Activated CD8-positive, alpha-beta memory T cell treated with anti-CD3 and anti-CD28 coated beads for 48 hours (primary cell): ENCODE data around the gene AQP12B.
"Not testable (repeated sequence)": the region's sequence is repeated elsewhere in the genome, so short reads cannot be mapped to it uniquely, and the experiment has no call there.

Source experiments
- DNase-seq, 3 experiments: peaks; one replicate each; pipeline ENCODE4 v3.0.0-alpha.2; 2020; ENCODE audit warnings: low read depth in 2 of 3, low spot score in 2 of 3

The AQP12B gene

DNA sequence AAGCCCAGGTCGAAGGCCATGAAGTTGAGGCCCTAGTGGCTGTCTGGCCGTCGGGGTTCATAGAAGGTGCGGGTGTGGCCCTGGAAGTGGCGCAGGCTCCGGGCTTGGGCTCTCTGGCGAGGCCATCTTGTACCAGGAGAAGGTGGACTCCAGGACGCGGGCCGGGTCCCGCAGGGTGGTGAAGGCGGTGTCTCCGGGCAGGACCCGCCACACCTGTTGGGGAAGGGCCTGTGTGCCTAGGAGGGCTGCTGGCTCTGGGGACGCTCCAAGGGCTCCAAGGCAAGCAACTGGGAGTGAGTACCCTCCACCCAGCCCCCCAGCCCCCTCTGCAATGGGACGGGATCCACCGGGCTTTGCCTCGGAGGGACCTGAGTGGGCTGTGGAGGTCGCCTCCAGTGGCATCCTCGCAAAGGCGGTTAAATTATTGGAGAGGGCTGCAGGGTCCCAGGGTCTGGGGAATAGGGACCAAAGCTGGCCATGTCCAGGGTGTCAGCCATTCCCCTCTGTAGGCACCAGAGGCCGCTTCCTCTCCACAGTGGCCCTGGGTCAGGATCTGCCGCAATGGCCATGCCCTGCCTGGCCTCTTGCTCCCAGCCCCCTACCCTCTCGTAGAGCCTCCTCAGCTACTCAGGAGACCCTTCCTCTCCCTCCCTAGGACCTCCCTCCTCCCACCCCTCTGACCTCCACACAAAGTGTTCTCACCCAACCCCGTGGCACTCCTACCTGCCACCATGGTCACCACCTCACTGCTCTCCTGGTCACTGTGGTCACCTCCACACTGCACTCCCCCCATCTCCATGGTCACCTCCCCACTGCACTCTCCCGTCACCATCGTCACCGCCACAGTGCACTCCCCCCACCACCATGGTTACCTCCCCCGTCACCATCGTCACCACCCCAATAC is 19.3 kb upstream of the AQP12B start:
- no peak for DNase-seq

DNA sequence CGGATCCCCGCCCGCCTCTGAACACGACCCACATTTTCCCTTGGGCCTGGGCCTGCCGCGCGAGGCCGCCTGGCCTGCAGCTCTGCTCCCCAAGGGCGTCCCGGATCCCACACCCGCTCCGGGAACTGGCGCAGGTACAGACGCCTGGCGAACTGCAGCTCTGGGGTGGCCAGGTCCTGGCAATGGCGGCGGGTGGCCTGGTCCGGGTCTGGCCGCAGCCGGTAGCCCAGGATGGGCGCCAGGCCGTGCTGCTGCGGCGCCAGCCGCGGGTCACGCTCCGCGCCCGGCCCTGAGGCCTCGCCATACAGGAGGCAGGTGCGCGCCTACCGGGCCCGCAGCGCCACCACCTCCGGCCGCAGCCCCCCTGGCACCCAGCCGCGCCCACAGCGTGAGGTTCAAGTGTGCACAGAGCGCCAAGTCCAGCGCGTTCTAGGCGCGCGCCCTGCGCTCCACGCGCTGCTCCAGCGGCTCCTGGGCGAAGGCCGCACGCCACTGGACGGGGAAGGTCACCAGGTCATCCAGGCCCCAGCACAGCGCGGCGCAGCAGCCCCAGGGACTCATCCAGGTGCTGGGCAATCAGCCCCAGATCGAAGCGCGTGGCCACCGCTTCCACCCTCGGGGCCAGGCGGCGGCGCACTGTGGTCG is 18.5 kb upstream of the AQP12B start:
- no peak for DNase-seq

DNA sequence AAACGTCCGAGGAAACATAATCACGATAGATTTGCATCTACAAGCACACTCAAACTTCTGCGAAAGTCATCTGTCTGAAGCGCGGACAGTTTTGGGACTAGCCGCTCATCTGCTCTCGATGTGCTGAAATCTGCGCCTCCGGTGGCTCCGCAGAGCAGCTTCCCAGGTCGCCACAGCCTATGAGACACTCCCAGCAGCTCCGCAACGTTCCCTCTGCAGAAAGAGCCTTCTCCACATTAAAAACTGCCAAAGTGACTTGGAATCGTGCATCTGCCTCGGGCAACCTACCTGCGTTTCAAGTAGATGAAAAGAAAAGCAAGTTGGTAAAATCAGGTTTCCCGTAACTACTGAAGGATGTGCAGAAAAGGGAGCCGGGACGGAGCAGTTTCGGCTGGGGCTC is 17.9 kb upstream of the AQP12B start:
- DNase-seq = not testable (repeated sequence)

DNA sequence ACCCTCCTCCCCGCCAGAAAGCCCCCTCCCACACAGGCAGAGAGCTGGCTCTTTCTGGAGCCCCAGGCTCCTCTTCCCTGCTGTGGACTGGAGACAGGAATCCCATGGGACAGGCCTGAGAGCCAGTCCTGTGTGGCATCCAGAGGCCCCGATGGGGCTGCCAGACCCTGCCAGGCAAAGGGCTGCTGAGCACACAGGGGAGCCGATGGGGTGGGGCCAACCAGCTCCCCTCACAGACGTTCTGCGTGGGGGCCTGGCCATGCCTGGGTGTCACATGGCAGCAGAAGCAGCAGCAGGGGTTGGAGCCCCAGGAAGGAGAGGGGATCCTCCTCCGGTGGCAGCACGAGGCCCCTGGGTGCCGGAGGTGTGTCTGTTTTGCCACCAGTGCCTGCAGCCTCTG is 17.1 kb upstream of the AQP12B start:
- DNase-seq = not testable (repeated sequence)

DNA sequence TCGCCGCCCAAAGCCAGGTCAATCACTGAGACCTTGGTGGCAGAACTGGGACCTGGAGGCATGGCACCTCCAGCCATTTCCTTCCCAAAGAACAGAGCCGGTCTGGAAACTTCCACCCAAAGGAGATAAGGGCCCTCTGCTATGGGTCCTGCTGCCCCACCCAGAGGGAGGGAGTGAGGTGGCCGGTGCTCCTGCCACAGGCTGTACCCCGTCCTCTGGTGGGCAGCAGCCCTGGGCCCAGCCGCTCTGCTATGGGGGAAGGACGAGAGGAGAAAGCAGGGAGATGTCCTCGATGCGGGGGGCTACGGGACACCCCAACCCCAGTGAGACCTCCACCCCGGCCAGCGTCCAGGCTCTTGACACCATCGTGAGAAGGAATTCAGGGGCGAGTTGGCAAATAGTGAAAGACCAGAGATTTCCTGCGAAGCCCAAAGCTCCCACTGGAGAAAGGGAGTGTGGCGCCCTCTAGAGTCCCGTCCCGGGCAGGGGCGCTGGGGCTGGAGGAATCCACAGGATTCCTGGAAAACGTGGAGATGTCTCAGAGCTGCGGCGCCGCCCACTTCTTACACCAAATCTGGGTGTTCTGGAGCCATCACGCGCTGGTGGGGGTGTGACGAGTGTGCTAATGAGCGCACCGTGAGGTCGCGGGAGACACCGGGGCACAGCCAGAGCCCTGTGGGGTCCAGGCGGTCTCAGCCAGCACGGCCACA is 16.3 kb upstream of the AQP12B start:
- not testable (repeated sequence) for DNase-seq

DNA sequence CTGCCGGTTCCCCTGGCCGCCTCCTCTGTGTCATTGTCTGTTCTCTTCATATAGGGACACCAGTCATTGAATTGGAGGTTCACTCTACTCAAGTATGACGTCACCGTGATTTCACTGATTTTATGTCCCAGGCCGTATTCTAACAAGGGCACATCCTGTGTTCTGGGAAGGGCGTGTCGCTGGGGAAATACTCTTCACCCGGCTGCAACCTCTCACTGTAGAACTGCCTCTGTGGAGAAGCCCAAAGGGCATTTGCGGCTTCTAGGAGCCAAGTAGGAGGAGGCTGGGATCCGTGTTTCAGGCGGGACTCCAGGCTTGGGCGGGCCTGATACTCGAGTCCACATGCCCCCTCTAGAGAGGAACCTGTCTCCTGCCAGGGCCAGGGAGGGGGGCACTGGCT is 13.8 kb upstream of the AQP12B start:
- DNase-seq = not testable (repeated sequence)

DNA sequence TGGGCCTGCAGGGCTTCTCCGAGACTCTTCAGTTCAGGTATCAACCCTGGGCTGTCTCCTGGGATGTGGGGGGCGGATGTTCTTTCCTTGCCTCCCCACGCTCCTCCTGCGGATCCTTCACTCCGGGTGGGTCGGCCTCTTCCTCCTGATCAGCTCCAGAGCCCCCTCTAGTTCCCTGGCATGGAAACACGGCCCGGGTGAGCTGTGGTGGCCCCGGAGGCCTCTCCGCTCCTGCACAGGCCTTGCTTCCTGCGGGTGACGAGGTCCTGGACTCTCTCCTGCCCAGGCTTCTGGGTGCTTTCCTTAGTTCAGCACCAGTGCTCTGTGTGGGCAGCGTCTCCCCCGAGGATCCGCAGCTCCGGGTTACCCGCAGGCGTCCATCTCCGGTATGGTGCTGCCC is 12.9 kb upstream of the AQP12B start:
- not testable (repeated sequence) for DNase-seq

DNA sequence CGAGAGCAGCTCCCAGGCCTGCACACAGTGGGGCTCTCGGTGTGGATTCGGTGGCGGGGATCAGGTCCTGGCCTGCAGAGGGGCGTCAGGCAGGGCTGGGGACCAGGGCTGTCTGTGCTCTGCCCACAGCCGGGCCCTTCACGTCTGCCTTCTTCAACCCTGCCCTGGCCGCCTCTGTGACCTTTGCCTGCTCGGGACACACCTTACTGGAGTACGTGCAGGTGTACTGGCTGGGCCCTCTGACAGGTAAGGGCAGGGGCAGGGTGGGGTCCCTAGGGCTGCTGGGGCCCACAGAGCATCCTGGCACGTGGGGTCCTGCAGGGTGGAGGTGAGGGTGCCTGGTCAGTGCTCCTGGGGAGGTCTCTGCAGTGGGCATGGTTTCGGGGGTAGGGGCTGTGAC is 11.6 kb upstream of the AQP12B start:
- not testable (repeated sequence) for DNase-seq

DNA sequence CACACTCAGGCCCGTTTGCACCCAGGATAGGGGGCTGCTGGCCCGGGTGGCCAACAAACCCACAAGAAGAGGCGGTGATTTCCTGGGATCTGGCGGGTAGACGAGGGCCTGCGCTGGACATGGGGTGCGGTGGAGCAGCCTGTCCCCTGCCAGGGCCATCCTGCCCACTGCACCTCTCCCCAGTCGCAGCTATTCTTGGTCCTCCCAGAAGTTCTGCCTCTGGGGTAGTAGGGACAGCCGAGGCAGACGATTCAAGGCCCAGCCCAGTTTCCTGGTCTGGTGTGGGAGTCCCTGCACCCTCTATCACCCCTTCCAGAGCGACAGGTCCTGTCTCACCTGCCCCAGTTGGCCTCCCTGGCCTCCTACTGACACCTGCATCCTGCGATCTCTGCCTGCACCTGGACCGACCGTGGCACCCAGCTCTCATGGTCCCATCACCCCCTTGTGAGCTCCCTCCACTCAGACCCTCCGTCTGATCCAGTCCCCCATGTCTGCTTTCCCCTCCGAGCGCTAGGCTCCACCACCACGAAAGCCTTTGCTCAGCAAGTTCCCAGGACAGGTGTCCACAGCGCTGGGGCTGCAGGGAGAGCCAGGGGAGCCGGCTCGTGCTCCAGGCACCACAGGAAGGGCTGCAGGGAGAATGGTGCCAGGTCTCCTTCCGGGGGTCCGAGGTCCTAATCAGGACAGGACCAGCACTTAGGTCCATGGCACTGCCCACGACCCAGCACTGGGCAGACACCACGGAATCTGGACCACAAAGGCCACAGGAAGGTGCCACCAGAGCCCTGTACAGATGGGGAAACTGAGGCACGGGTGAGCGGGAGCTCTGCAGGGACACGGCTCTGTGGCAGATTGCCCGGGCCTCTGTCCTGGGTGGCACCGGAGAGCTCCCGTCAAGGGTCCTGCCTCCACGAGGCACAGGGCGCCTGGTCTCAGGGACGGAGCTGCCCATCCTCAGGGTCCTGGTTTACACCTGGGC is 10.2 kb upstream of the AQP12B start:
- not testable (repeated sequence) for DNase-seq

DNA sequence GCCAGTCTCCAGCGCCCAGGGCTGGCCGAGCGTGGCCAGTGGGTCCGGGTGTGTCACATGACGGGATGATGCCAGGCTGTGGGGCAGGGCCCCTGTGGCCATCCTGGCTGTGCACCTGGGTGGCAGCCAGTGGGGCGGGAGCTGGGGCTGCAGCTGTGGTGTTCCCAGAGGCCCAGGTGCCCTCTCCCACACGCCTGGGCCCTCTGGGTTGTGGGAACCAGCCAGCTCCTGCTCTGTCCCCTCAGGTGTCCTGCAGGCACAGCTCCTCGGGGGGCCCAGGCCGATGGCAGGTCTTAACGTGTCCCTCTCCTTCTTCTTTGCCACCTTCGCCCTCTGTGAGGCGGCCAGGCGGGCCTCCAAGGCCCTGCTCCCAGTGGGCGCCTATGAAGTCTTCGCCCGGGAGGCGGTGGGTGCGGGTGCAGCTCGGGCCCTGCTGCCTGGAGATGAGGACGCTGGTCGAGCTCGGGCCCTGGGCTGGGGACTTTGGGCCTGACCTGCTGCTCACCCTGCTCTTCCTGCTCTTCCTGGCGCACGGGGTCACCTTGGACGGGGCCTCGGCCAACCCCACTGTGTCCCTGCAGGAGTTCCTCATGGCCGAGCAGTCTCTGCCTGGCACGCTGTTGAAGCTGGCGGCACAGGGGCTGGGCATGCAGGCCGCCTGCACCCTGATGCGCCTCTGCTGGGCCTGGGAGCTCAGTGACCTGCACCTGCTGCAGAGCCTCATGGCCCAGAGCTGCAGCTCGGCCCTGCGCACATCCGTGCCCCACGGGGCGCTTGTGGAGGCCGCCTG is 9.1 kb upstream of the AQP12B start, which contains the start of gene AQP12A:
Gene AQP12A, plus strand, starts transcription at position 236 of the 790 bp plus-strand sequence. Its CDS starts 48 bp downstream, at position 284.
- DNase-seq = not testable (repeated sequence)

DNA sequence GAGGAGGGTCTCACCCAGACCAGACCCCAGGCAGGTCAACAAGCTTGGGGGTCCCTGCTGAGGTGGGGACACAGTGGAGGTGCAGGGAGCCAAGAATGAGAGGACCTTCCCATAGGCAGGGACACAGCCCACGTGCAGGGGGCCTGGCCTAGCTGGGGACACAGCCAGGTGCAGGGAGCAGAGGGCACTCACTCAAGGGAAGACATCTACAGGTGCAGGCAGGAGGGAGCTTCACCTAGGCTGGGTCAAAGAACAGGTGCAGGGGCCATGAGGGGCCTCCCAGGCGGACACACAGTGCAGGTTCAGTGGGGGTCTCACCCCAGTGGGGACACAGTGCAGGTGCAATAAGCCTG is 8.4 kb upstream of the AQP12B start:
- not testable (repeated sequence) for DNase-seq

DNA sequence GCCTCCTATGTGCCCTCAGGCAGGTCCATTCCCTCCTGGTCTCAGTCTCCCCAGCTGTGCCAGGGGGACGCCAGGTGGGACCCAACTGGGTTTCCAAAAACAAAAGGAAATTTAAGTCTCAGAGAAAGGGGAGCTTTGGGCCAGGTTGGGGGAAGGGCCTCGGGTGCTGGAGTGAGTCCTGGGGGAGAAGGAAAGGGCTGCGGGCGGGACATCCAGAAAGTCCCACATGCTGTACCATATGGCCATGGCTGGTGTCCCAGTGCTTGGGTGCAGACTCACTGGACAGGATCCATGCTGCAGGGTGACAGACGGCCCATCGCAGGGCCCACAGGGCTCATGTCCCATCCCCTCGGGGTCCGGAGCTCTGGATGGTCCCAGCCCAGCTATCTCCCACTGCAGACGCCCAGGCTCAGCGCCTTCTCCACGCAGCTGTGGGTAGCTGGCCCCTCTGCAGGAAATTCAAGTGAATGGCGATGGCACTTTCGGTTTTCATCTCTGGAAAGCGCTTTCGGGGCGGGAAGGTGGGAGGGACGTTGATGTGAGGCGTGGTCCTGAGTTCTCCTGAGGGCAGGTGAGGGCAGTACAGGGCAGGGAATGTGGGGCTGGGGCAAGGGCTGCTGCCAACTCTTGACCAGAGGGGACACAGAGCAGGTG is 7.9 kb upstream of the AQP12B start:
- DNase-seq = not testable (repeated sequence)

DNA sequence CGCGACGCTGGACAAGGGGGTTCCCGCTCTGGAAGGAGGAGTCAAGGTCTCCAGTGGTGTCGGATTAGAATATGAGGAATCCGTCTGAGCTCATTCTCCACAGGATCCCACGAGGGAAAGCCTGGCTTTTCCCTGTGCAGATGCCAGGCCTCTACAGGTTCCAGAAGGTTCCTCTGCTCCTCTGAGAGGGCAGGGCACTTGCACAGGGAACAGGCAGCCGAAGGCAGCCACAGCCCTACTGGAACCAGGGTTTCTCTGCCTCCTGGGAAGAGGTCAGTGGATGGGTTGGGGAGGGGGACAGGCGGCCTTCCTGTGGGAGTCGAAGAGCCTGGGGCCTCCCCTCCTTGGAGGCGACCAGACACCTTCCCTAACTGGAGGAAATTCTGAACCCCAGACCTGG is 7.3 kb upstream of the AQP12B start:
- no peak for DNase-seq

DNA sequence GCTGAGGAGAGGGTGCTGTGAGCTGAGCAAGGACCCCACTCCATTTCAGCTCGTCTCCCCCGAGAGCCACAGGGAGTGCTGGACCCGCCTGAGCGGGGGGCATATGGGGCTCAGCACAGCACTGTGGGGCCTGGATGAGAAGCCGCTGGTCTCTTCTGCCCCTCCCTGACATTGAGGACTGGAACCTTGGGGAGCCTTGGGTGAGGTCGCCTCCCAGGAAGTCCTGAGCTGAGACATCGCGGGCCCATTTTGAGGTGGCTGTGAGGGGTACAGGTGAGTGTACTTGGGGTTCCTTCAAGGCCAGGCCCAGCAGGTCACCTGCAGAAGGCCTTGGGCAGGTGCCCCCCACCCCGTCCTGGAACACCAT is 5.9 kb upstream of the AQP12B start:
- DNase-seq = no peak

DNA sequence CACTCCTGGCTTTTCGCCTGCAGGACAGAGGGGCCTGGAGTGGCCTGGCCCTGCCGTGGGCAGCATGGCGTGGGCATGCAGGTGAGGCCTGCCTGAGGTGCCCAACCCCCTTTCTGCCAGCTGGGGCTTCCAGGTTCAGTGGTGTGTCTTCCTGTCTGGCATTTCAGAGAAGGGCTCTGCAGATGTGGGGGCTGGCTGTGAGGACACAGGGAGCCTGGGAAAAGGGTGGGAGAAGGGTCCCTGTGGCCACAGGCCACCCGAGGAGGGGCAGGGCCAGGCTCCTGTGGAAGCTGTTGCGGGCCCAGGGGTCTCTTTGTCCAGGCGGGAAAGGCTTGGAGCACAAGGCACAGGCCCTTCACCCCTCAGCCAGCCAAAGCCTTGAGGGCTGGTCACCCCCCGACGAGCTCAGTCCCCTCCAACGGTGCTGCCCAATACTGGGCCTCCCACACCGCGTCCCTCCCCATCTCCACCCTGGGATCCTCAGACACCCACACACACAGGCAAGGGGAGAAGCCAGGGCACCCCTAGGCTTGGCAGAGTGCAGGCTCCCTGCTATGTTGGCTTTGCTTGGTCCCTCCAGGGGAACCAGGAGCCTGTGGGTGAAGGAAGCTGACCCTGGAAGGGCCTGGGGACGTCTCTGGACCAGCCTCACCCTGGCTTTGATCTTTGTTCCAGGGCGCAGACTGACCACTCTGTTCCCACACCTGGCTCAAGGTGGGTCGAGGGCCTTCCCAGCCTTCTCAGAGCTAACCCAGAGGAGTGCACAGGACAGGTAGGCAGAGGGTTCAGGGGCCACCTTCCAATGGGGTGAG is 5.3 kb upstream of the AQP12B start:
- no peak for DNase-seq

DNA sequence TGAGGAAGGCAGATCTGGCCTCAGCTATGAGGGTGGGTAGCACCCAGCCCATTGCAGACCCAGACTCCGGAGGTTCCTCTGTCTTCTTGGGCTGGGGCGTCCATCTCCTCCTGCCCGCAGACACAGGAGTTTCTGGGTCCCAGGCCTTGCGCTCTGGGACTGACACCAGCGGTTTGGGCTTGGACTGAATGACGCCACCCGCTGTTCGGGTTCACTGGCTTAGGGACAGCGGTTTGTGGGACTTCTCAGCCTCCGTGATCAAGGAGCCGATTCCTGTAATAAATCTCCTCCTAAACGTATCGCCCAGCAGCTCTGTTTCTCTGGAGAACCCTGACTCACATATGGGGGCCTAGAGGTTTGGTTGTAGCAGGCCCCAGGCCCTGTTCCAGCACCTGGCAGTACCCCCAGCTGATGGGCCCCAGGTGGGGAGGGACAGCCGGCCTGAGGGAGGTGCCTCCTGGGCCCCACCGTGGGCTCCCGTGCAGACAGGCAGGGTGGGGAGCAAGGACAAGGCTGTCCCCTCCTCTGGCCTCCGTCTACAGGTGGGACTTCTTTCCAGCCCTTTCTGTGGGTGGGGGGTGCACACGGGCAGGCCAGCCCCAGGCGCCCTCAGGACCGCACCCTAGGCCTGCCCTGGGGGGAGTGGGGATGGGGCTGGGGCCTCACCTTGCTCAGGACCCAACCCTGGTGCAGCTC is 4.5 kb upstream of the AQP12B start:
- DNase-seq = no peak

DNA sequence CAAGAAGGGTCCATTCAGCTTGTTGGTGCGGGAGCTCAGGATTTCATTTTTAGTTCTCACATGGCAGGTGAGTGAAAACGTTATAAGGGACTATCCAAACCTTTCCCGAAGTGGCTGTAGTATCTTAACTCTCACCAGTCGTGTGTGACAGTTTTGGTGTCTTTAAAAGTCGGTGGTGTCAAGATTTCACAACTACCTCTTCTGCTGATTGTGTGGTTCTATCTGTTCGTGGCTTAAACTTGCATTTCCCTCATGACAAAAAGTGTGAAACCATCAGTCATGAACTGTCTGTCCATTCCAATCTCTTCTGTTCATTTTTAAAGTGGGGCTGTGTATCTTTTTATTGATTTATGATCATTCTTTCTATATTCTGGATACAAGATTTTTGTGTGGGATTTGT is 3.8 kb upstream of the AQP12B start:
- DNase-seq = no peak

DNA sequence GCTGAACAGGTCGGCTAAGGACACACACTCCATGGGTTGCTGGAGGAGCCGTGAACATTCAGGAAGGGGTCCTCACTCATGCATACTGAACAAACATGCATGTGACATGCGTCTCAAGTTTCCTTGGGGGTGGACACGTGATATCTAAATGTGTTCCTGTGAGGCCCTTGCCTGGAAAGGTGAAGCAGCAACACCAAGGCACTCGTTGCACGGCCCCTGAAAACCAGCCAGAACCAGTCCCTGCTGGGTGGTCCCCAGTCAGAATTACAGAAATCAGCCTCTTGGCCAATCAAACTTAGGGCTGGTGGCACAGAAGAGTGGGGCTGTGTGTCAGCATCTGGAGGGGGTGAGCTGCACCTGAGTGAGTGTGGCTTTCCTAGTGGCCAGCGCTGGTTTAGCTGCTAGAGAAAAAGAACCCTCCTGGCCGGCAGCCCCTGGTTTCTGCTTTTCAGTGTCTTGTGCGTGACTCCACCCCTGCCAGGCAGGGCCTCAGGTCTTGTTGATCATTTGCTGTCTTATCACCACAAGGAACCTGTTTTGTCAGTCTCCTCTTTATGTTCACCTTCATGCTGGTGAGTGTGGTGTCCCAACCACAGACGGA is 3.2 kb upstream of the AQP12B start:
- DNase-seq = no peak
